Measurements from ENCODE around the gene USP17L13.
"Not testable (repeated sequence)": the region's sequence is repeated elsewhere in the genome, so short reads cannot be mapped to it uniquely, and the experiment has no call there.

DNA sequence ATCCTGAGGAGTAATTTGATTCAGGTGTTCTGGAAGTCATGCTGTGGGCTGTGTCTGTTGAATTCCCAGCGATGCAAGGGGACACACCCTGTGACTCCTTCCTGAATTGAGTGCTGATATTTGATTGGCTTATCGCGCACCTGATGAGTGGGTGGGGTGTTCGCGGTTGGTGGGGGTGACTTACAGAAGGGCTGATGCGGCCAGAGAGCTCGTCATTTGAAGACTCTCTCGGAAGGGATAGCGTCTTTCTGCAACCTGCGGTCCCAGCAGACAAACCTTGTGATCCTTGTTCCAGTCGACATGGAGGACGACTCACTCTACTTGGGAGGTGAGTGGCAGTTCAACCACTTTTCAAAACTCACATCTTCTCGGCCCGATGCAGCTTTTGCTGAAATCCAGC is 18.9 kb downstream of the USP17L13 start, which contains the start of gene USP17L17:
- not testable (repeated sequence) for TF ChIP-seq CTCF (IDR thresholded peaks at IDR 0.05); POLR2AphosphoS5 (IDR thresholded peaks at IDR 0.05); POLR2A (IDR thresholded peaks at IDR 0.05); EP300 (IDR thresholded peaks at IDR 0.05; ENCODE audit: low read depth)

All from transverse colon (tissue), 4 donors.